GM23248 (cell line): ENCODE measurements around the gene SLC44A4. TPM values are rescaled to one million over a fixed set of nuclear protein-coding genes. Genes with fewer than 3 reads are reported as not detected.

Source experiments
- DNase-seq: peaks from one replicate; pipeline ENCODE4 v3.0.0-alpha.2; 2015
- H2AFZ ChIP-seq: fragments of 200-600 bp; sonication (generic); 2 replicates; pipeline ENCODE4 v1.6.1; 2016; ENCODE audit warnings: antibody characterized with exemption
- H3F3A ChIP-seq: fragments of 200-600 bp; sonication (generic); 2 replicates; pipeline ENCODE4 v1.6.1; 2016; ENCODE audit warnings: mild to moderate bottlenecking, antibody characterized with exemption, mixed run types; ENCODE audit not compliant: insufficient read depth
- H3K27ac ChIP-seq: fragments of 200-600 bp; sonication (generic); 2 replicates; pipeline ENCODE4 v1.5.1; 2016; ENCODE audit warnings: mild to moderate bottlenecking
- H3K27me3 ChIP-seq: fragments of 200-600 bp; sonication (generic); replicated peaks from 2 replicates; pipeline ENCODE4 v1.6.1; 2016; ENCODE audit warnings: mild to moderate bottlenecking; ENCODE audit not compliant: insufficient read depth
- H3K36me3 ChIP-seq: fragments of 200-600 bp; sonication (generic); 2 replicates; pipeline ENCODE4 v1.6.1; 2016; ENCODE audit warnings: low read depth, mild to moderate bottlenecking
- H3K4me1 ChIP-seq: fragments of 200-600 bp; sonication (generic); 2 replicates; pipeline ENCODE4 v1.6.1; 2016; ENCODE audit warnings: mild to moderate bottlenecking; ENCODE audit not compliant: insufficient read depth
- H3K4me2 ChIP-seq: fragments of 200-600 bp; sonication (generic); one replicate; pipeline ENCODE4 v1.6.1; 2016; ENCODE audit warnings: mild to moderate bottlenecking; ENCODE audit not compliant: unreplicated experiment
- H3K4me3 ChIP-seq: fragments of 200-600 bp; sonication (generic); 2 replicates; pipeline ENCODE4 v1.5.1; 2016; ENCODE audit warnings: mild to moderate bottlenecking
- H3K79me2 ChIP-seq: fragments of 200-600 bp; sonication (generic); 2 replicates; pipeline ENCODE4 v1.6.1; 2016; ENCODE audit warnings: mild to moderate bottlenecking; ENCODE audit not compliant: insufficient read depth
- H3K9ac ChIP-seq: fragments of 200-600 bp; sonication (generic); 2 replicates; pipeline ENCODE4 v1.6.1; 2016; ENCODE audit warnings: mild to moderate bottlenecking
- H3K9me2 ChIP-seq: fragments of 200-600 bp; sonication (generic); 2 replicates; pipeline ENCODE4 v1.6.1; 2016; ENCODE audit warnings: mixed run types, mild to moderate bottlenecking, moderate library complexity; ENCODE audit not compliant: insufficient read depth
- H3K9me3 ChIP-seq: fragments of 200-600 bp; sonication (generic); one replicate; pipeline ENCODE4 v1.6.1; 2017; ENCODE audit warnings: low read depth
- H4K20me1 ChIP-seq: fragments of 200-600 bp; sonication (generic); 2 replicates; pipeline ENCODE4 v1.6.0; 2016; ENCODE audit not compliant: insufficient read depth
- EZH2 ChIP-seq: fragments of 200-600 bp; sonication (generic); IDR thresholded peaks from 2 replicates; pipeline ENCODE4 v1.6.1; 2018; ENCODE audit warnings: antibody characterized with exemption, mild to moderate bottlenecking; ENCODE audit not compliant: insufficient read depth, poor library complexity, severe bottlenecking
- EZH2phosphoT487 ChIP-seq: fragments of 200-600 bp; sonication (generic); IDR thresholded peaks from 2 replicates; pipeline ENCODE4 v1.6.1; 2018; ENCODE audit warnings: antibody characterized with exemption, moderate library complexity, mild to moderate bottlenecking, low read depth; ENCODE audit not compliant: insufficient read depth
- WGBS, 2 experiments: methylation state at CpG; one replicate each; pipeline ENCODE4 v1.1.6; 2015 to 2017; ENCODE audit warnings: low lambda C conversion rate in 2 of 2, low coverage in 1 of 2; ENCODE audit errors: missing lambda C conversion rate in 2 of 2; 5-methylcytosine and 5-hydroxymethylcytosine counted together
- in situ Hi-C: fragments of 300-500 bp; cut with MboI; formaldehyde crosslinking; loops from 2 replicates; pipeline ENCODE4 v1.15.0; 2020
- polyA plus RNA-seq: library from polyadenylated mRNA; unstranded; fragments of >200 nt; fragmentation: Nextera tagmentation; extraction: Ambion mirVana; gene quantifications from 2 replicates; pipeline ENCODE4 v1.2.1, GENCODE V29; 2016
- total RNA-seq: library from RNA; depleted of rRNA; stranded (reverse); fragments of >200 nt; shearing (Covaris generic); gene quantifications from 2 replicates; pipeline ENCODE4 v1.2.3, GENCODE V29; 2014

The SLC44A4 gene
- total and polyA plus RNA-seq, 2 experiments from 2014 or later, result not detected

DNA sequence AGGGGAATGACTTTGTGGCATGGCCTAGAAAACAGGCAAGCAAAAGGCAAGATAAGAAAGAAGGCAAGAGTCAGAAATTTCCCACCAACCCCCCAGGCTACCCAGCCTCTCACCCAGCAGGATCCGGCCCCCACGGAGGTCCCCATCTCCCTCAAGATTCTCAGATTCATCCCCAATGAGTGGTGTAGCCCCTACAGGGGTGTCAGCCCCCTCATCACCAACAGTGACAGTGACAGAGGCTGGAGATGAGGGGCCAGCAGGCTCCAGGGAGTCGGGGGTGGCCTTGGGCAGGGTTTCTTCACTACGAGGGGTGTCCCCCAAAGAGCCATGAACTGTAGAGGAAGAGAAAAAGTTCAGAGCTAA is 17.7 kb upstream of the SLC44A4 start:
- Histone ChIP-seq H3K79me2 (peaks cover 6% of the 10 kb centered on the region; the same call in 1 of the 2 replicates), H3K4me1 (peaks cover 4% of the 10 kb centered on the region), H3K9me3 (no peaks in the 10 kb centered on the region), H4K20me1 (no peaks in the 10 kb centered on the region), H3K4me3 (peak overlapping the region; percentile 88), H3K4me2 (peak overlapping the region; percentile 81), H2AFZ (peak overlapping the region; percentile 80), H3K36me3 (peaks cover 7% of the 10 kb centered on the region; the same call in 1 of the 2 replicates), H3K9me2 (no peaks in the 10 kb centered on the region), H3F3A (peaks cover 4% of the 10 kb centered on the region; the same call in 1 of the 2 replicates), H3K27me3 (no peaks in the 10 kb centered on the region), H3K27ac (no peak overlapping the region), H3K9ac (peak overlapping the region; percentile 82)
- no peak for TF ChIP-seq EZH2phosphoT487
- no peak for TF ChIP-seq EZH2
- no peak for DNase-seq
- WGBS, 2 experiments, result 49 to 50% methylated on average over 4 of the region's 4 CpGs
- in situ Hi-C loops, result no loop called here

DNA sequence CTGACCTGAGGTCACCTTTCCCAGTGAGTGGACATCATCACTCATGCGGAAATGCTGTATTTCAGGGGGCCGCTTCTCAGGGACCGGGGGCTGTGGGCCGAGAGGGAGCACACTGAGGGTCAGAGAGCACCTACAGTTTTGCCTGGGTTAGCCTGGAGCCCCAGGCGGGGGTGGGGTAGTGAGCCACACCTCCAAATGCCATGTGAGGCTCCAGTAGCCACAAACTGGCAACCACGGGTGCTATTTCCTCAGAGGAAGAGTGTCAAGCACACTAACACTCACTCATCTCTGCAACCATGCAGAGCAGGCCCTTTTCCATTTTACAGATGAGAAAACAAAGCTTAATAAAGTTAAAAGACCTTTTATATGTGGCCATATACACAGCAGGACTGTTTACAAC is 14.0 kb upstream of the SLC44A4 start:
- TF ChIP-seq EZH2 (no peak), EZH2phosphoT487 (no peak)
- Histone ChIP-seq H3K4me3 (no peak overlapping the region), H3F3A (no peaks in the 10 kb centered on the region), H3K27ac (no peak overlapping the region), H3K9me3 (no peaks in the 10 kb centered on the region), H3K79me2 (no peaks in the 10 kb centered on the region), H3K9ac (no peak overlapping the region), H3K9me2 (no peaks in the 10 kb centered on the region), H3K4me1 (no peaks in the 10 kb centered on the region), H4K20me1 (no peaks in the 10 kb centered on the region), H3K4me2 (no peak overlapping the region), H3K36me3 (peaks cover 12% of the 10 kb centered on the region; the same call in 1 of the 2 replicates), H2AFZ (no peak overlapping the region), H3K27me3 (no peaks in the 10 kb centered on the region)
- WGBS, 2 experiments, result 77 to 87% methylated on average over 6 of the region's 6 CpGs
- in situ Hi-C loops, result no loop called here
- no peak for DNase-seq

DNA sequence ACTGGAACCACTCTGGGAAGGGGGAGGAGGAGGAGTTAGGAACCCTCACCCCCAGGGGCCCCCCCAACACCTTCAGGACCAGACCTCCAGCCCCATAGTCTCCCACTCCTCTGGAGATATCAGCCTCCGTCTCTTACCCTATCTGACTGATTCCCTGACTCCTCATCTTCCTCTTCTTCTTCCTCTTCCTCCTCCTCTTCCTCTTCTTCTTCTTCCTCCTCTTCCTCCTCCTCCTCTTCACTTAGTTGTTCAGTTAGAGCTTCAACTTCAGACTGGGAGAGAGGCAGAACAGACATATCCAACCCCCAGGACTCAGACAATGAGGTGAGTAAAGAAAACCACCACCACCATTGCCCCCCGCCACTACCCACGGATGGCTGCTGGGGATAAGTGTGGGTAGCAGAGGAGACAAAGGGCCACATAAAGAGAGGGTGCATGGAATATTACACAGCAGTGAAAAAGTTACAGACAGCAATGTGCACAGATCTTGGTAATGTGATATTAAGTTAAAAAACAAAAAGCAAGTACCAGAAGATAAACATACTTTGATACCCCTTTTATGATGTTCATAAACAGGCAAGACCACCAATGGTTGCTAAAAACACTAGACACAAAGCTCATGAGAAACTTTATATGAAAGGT is 10.7 kb upstream of the SLC44A4 start:
- Histone ChIP-seq H3K9ac (no peak overlapping the region), H3K27me3 (no peaks in the 10 kb centered on the region), H3K4me2 (no peak overlapping the region), H3K79me2 (no peaks in the 10 kb centered on the region), H3K36me3 (peaks cover 12% of the 10 kb centered on the region; the same call in 1 of the 2 replicates), H2AFZ (no peak overlapping the region), H3K9me3 (no peaks in the 10 kb centered on the region), H3F3A (no peaks in the 10 kb centered on the region), H3K9me2 (no peaks in the 10 kb centered on the region), H3K4me1 (no peaks in the 10 kb centered on the region), H3K4me3 (no peak overlapping the region), H3K27ac (no peak overlapping the region), H4K20me1 (no peaks in the 10 kb centered on the region)
- in situ Hi-C loops, result no loop called here
- 91 to 96% methylated on average over 2 to 3 of the region's 3 CpGs for WGBS, 2 experiments
- TF ChIP-seq EZH2, result no peak
- no peak for TF ChIP-seq EZH2phosphoT487
- DNase-seq, result no peak

DNA sequence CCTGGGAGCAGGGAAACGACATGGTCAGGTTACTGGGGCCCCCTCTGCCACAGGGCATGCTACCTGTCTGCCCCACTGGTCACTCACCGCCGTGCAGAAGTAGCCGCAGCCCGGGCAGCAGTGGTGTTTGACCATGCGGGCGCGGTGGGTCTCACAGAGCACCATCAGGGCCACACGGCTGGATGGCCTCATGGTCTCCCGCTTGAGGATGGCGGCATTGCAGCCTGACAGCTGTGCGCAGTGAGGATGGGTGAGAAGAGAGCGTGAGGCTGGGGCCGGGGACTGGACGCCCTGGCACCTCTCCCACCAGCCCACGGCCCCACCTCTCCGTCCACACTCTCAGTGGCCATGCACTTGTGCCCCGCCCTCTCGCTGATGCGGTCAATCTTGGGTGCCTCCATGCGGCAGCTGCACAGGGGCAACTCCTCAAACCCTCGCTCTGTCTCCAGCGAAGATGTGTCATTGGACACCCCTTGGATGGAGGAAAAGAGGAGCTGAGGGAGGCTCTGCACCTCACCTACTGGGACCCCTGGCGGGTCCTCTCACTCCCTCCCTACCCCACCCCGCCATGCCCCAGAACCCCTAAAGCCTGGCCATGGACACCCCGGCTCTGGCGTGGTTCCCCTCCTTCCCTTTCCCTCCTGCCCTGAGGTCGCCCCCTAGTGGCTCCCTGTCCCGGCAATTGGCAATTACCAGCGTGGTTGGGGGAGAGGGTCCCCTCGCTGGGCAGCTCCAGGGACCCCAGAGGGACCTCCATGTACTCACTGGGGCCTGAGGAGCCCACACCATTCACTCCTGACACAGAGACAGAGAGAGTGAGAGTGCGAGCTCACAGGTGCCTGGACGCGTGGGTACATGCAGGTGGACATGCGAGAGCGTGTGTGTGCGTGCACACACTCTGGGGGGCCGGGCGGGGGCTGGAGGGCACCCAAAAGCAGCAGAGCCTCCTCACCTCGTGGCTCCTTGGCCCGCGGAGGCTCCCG is 9.8 kb upstream of the SLC44A4 start:
- in situ Hi-C loops, result no loop called here
- H3K9ac ChIP-seq, result no peak overlapping the region
- H2AFZ ChIP-seq, result no peak overlapping the region

More for the DNA sequence above, 9.8 kb upstream of the SLC44A4 start:
- H3K4me3 ChIP-seq, result no peak overlapping the region
- H4K20me1 ChIP-seq, result no peaks in the 10 kb centered on the region
- no peak overlapping the region for H3K4me2 ChIP-seq
- H3K27ac ChIP-seq, result no peak overlapping the region
- no peak for TF ChIP-seq EZH2
- no peak for TF ChIP-seq EZH2phosphoT487
- H3K79me2 ChIP-seq, result no peaks in the 10 kb centered on the region
- DNase-seq, result peak; percentile 40
- no peaks in the 10 kb centered on the region for H3K4me1 ChIP-seq
- H3K9me2 ChIP-seq, result no peaks in the 10 kb centered on the region
- no peaks in the 10 kb centered on the region for H3F3A ChIP-seq
- H3K36me3 ChIP-seq, result peaks cover 12% of the 10 kb centered on the region; the same call in 1 of the 2 replicates
- no peaks in the 10 kb centered on the region for H3K27me3 ChIP-seq
- WGBS, 2 experiments, result 77 to 81% methylated on average over 31 to 42 of the region's 43 CpGs
- no peaks in the 10 kb centered on the region for H3K9me3 ChIP-seq
